Cardiac ventricle fibroblast (primary cell): Measurements from ENCODE around the gene KRT38. TPM values are rescaled to one million over a fixed set of nuclear protein-coding genes. Genes with fewer than 3 reads are reported as not detected.

Experiments used
- total RNA-seq: library from RNA; depleted of rRNA; stranded (reverse); fragments of >200 nt; gene quantifications from 2 replicates; pipeline ENCODE4 v1.2.3, GENCODE V29; 2015

Gene KRT38
- not detected in 2 replicates for total RNA-seq

DNA sequence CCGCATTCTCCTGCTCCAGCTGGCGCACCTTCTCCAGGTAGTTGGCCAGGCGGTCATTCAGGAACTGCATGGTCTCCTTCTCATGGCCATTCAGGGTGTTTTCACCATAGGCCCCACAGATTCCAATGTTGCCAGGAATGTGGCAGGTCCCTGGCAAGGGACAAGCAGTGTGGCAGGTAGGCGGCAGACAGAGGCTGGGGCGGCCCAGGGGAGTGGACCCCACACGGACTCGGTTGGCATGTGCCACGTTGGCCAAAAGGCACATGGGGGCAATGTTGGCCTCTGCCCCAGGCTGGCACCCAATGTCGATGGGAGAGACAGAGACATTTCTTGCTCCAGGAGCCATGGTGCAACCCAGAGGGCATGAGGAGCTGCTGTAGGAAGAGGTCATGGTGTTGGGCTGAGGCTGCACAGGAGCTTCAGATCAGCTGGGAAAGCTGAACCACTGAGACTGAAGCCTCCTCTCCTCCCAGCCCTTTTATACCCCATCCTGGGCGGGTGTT is at the start of gene KRT38:
TSS of gene KRT38 (minus strand) at position 453 of the 503 bp plus-strand sequence. CDS start at position 391, 62 bp downstream.

DNA sequence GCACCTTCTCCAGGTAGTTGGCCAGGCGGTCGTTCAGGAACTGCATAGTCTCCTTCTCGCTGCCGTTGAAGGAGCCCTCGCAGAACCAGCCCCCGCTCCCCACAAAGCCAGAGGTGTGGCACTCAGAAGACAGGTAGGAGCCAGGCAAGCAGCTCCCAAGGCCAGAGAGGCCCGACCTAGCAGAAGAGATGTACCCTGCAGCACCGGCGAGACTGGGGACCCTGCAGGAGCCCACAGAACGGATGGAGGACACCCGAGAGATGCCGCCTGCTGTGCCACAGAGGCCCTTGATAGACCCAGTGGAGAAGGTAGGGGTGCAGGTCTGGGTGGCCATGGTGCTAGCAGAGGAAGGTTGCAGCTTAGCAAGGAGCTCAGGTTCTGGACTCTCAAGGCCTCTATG is 48.7 kb upstream of the KRT38 start, which contains the start of gene KRT36:
TSS of gene KRT36 (minus strand) at position 380 of the 400 bp plus-strand sequence. CDS start at position 334, 46 bp downstream.

DNA sequence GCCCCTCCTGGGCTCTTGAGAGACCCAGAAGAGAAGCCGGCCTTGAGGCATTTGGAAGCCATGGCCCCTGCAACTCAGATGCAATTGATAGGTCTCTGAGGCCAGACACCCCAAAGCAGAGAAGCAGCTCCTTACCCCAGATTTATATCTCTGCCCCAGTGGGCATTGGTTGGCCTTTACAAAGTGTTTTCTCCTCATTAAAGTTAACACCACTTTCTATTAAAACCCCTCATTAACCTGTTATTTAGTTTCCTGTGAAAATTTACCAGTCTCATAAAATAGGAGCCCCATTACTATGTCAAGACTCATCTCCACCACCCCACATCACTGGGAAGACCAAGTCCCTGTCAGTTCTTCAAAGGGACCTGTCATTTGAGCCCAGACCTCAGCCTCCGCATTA is 40.3 kb upstream of the KRT38 start, which contains the start of gene KRT35:
TSS of gene KRT35 (minus strand) at position 116 of the 400 bp plus-strand sequence. CDS start at position 62, 54 bp downstream.

DNA sequence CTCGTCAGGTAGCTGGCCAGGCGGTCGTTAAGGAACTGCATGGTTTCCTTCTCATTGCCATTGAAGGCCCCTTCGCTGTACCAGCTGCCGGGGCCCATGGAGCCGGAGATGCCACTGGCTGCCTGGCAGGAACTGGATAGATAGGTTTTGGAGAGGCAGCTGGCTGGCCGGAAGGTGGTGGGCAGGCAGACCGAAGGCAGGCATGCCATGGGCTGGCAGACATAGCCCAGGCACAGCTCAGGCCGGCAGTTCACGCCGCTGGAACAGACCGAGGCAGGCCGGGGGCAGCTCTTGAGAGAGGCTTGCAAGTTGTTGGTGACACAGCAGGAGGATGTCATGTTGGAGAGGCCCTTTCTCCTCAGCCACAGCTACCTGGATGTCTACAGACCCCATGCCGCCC is 26.2 kb upstream of the KRT38 start, which contains the start of gene KRT32:
TSS of gene KRT32 (minus strand) at position 399 of the 400 bp plus-strand sequence. CDS start at position 338, 61 bp downstream.

DNA sequence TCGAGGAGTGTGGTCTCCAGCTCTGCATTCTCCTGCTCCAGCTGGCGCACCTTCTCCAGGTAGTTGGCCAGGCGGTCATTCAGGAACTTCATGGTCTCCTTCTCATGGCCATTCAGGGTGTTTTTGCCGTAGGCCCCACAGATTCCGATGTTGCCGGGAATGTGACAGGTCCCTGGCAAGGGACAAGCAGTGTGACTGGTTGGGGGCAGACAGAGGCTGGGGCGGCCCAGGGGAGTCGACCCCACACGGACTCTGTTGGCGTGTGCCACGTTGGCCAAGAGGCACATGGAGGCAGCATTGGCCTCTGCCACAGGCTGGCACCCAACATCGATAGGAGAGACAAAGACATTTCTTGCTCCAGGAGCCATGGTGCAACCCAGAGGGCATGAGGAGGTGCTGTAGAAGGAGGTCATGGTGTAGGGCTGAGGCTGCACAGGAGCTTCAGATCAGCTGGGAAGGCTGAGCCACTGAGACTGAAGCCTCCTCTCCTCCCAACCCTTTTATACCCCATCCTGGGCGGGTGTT is 16.6 kb downstream of the KRT38 start, which contains the start of gene KRT37:
TSS of gene KRT37 (minus strand) at position 475 of the 525 bp plus-strand sequence. CDS start at position 413, 62 bp downstream.

DNA sequence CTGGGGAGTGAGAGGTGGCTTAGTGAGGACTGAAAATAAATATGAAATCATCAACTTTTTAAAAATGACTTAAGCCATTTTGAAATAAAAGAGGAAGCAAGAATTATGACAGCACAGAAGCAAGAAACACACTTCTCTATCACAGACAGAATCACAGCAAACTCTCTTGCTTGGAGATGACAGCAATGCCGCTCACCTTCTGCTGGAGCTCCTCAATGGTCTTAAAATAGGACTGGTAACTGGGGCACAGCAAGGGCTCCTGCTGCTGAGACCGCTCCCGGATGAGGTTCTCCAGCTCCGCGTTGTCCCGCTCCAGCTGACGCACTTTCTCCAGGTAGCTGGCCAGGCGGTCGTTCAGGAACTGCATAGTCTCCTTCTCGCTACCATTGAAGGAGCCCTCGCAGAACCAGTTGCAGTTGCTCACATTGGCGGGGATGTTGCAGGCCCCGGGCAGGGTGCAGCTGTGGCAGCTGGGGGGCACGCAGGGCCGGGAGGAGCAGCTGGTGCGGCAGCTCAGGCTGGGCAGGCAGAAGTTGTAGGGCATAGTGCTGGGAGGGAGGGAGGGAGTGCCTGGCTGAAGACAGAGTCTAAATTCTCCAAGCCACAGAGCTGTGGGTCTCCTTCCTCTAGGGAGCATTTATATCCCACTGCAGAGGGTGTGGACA is 43.7 kb downstream of the KRT38 start, which contains the start of gene KRT31:
TSS of gene KRT31 (minus strand) at position 613 of the 665 bp plus-strand sequence. CDS start at position 544, 69 bp downstream.

Other genes starting within 250 kb of the KRT38 start
- gene KRTAP9-2, start 214.3 kb downstream of the KRT38 start, total RNA-seq = not detected in 2 replicates
- gene KRTAP9-3, start 208.5 kb downstream of the KRT38 start, total RNA-seq = not detected in 2 replicates
- gene KRTAP9-8, start 203.0 kb downstream of the KRT38 start, total RNA-seq = not detected in 2 replicates
- gene KRTAP9-4, start 191.3 kb downstream of the KRT38 start, total RNA-seq = not detected in 2 replicates
- not detected in 2 replicates for gene KRTAP9-9, start 185.6 kb downstream of the KRT38 start, total RNA-seq
- gene KRTAP9-6, start 175.6 kb downstream of the KRT38 start, total RNA-seq = not detected in 2 replicates
- gene KRTAP9-7, start 165.3 kb downstream of the KRT38 start, total RNA-seq = not detected in 2 replicates
- not detected in 2 replicates for gene KRTAP29-1, start 138.1 kb downstream of the KRT38 start, total RNA-seq
- gene KRTAP16-1, start 131.7 kb downstream of the KRT38 start, total RNA-seq = not detected in 2 replicates
- not detected in 2 replicates for gene KRTAP17-1, start 125.3 kb downstream of the KRT38 start, total RNA-seq
- not detected in 2 replicates for gene KRT33A, start 90.2 kb downstream of the KRT38 start, total RNA-seq
- not detected in 2 replicates for gene KRT33B, start 71.2 kb downstream of the KRT38 start, total RNA-seq
- not detected in 2 replicates for gene KRT34, start 58.7 kb downstream of the KRT38 start, total RNA-seq
- gene KRT31, start 43.4 kb downstream of the KRT38 start, total RNA-seq = not detected in 2 replicates
- not detected in 2 replicates for gene KRT37, start 16.4 kb downstream of the KRT38 start, total RNA-seq
- not detected in 2 replicates for gene KRT32, start 26.4 kb upstream of the KRT38 start, total RNA-seq
- gene KRT35, start 40.2 kb upstream of the KRT38 start, total RNA-seq = not detected in 2 replicates
- not detected in 2 replicates for gene KRT36, start 48.9 kb upstream of the KRT38 start, total RNA-seq
- 0.75 TPM in 1 of 2 replicates, not detected in the other for gene KRT13, start 64.6 kb upstream of the KRT38 start, total RNA-seq
- gene KRT15, start 77.9 kb upstream of the KRT38 start, total RNA-seq = 0.59 TPM in 1 of 2 replicates, not detected in the other
- gene KRT19, start 87.3 kb upstream of the KRT38 start, total RNA-seq = 22.6 and 32.1 TPM in 2 replicates
- not detected in 2 replicates for gene KRT9, start 131.1 kb upstream of the KRT38 start, total RNA-seq
- 0.34 TPM in 1 of 2 replicates, not detected in the other for gene KRT14, start 145.9 kb upstream of the KRT38 start, total RNA-seq
- not detected in 2 replicates for gene KRT16, start 171.8 kb upstream of the KRT38 start, total RNA-seq
- 7.1 and 9.5 TPM in 2 replicates for gene KRT17, start 183.6 kb upstream of the KRT38 start, total RNA-seq
- gene EIF1, start 247.9 kb upstream of the KRT38 start, total RNA-seq = 315 and 385 TPM in 2 replicates